HG03280 (cell line): ENCODE measurements around the gene CAPN9.
"Not testable (repeated sequence)": the region's sequence is repeated elsewhere in the genome, so short reads cannot be mapped to it uniquely, and the experiment has no call there.

ENCODE experiments used
- ATAC-seq: cut with Tn5 transposase; IDR thresholded peaks from one replicate; pipeline ENCODE4 v1.9.1; 2021; ENCODE audit warnings: mild to moderate bottlenecking, moderate library complexity; ENCODE audit not compliant: unreplicated experiment

The CAPN9 gene

GRCh38 chr1:230710543-230710904 is 36.7 kb upstream of the CAPN9 start:
- no peak for ATAC-seq

- ATAC-seq = no peak
Observed at GRCh38 chr1:230711245-230711644, 35.9 kb upstream of the CAPN9 start.

- no peak for ATAC-seq
Observed at GRCh38 chr1:230712470-230712942, 34.7 kb upstream of the CAPN9 start.

- no peak for ATAC-seq
Observed at GRCh38 chr1:230713138-230713537, 34.0 kb upstream of the CAPN9 start.

- no peak for ATAC-seq
Observed at GRCh38 chr1:230713547-230713914, 33.7 kb upstream of the CAPN9 start.

GRCh38 chr1:230713915-230714764 is 33.0 kb upstream of the CAPN9 start, which contains the start of gene AGT:
AGT (minus strand) TSS chr1:230714122; CDS start chr1:230710823, 3,299 bp downstream.
- ATAC-seq = no peak

GRCh38 chr1:230715510-230715909 is 31.7 kb upstream of the CAPN9 start:
- no peak for ATAC-seq

- ATAC-seq = not testable (repeated sequence)
Observed at GRCh38 chr1:230716453-230716852, 30.7 kb upstream of the CAPN9 start.

GRCh38 chr1:230717251-230717650 is 29.9 kb upstream of the CAPN9 start:
- no peak for ATAC-seq

GRCh38 chr1:230721849-230722522 is 25.2 kb upstream of the CAPN9 start:
- ATAC-seq = not testable (repeated sequence)

- no peak for ATAC-seq
Observed at GRCh38 chr1:230725256-230726012, 21.8 kb upstream of the CAPN9 start.

GRCh38 chr1:230728710-230729392 is 18.3 kb upstream of the CAPN9 start:
- no peak for ATAC-seq

GRCh38 chr1:230730977-230731376 is 16.2 kb upstream of the CAPN9 start:
- ATAC-seq = no peak

- ATAC-seq = no peak
Observed at GRCh38 chr1:230735447-230735846, 11.7 kb upstream of the CAPN9 start.

GRCh38 chr1:230737622-230738262 is 9.4 kb upstream of the CAPN9 start:
- ATAC-seq = no peak

GRCh38 chr1:230739564-230740290 is 7.5 kb upstream of the CAPN9 start:
- no peak for ATAC-seq

- no peak for ATAC-seq
Observed at GRCh38 chr1:230743899-230744298, 3.3 kb upstream of the CAPN9 start.

- ATAC-seq = no peak
Observed at GRCh38 chr1:230744382-230744781, 2.8 kb upstream of the CAPN9 start.

- ATAC-seq = no peak
Observed at GRCh38 chr1:230745071-230745470, 2.1 kb upstream of the CAPN9 start.

- no peak for ATAC-seq
Observed at GRCh38 chr1:230746617-230747016, 571 bp upstream of the CAPN9 start.
